Measurements from ENCODE around the gene PREP.
"Not testable (repeated sequence)": the region's sequence is repeated elsewhere in the genome, so short reads cannot be mapped to it uniquely, and the experiment has no call there.

The PREP gene

DNA sequence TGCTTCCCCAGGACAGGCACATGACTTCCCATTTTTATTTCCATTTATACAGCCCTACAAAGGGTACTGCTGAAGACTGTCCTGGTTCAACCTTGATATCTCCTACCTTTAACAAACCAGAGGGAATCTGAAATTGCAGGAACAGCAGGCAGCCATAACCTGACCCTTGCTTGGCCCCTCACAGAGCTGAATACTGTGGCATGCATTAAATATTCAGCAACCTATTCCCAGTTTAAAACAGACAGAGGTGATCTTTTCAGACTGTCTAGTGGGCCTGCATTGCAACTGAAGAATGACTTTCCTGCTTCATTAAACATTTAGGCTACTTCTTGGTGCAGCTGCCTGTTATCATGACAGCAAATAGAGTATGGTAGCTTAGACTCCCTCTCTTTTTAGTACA is 146.3 kb downstream of the PREP start:
- DNase-seq (ENCODE audit: extremely low read depth, low read depth) = no peak
- TF ChIP-seq, protein P1, sequence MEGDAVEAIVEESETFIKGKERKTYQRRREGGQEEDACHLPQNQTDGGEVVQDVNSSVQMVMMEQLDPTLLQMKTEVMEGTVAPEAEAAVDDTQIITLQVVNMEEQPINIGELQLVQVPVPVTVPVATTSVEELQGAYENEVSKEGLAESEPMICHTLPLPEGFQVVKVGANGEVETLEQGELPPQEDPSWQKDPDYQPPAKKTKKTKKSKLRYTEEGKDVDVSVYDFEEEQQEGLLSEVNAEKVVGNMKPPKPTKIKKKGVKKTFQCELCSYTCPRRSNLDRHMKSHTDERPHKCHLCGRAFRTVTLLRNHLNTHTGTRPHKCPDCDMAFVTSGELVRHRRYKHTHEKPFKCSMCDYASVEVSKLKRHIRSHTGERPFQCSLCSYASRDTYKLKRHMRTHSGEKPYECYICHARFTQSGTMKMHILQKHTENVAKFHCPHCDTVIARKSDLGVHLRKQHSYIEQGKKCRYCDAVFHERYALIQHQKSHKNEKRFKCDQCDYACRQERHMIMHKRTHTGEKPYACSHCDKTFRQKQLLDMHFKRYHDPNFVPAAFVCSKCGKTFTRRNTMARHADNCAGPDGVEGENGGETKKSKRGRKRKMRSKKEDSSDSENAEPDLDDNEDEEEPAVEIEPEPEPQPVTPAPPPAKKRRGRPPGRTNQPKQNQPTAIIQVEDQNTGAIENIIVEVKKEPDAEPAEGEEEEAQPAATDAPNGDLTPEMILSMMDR (IDR thresholded peaks at IDR 0.05; ENCODE audit: low read depth, low read length, missing control alignments) = no peak
- no peak overlapping the region for H3K4me3 ChIP-seq (replicated peaks; ENCODE audit: low read depth, low read length)

DNA sequence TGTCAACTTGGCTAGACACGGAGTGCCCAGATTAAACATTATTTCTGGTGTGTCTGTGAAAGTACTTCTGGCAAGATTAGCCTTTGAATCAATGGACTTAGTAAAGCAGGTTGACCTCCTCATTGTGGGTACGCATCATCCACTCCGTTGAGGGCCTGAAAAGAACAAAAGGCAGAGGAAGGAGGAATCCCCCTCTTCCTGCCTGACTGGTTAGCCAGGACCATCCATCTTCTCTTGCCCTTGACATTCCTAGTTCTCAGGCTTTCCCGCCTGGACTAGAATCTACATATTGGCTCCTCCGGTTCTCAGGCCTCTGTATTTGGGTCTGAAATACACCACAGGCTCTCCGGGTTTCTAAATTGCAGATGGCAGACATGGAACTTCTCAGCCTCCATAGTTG is 149.1 kb downstream of the PREP start:
- no peak overlapping the region for H3K4me3 ChIP-seq (replicated peaks; ENCODE audit: low read depth, low read length)
- DNase-seq (ENCODE audit: extremely low read depth, low read depth) = no peak
- TF ChIP-seq, protein P1 (IDR thresholded peaks at IDR 0.05; ENCODE audit: low read depth, low read length, missing control alignments) = no peak

DNA sequence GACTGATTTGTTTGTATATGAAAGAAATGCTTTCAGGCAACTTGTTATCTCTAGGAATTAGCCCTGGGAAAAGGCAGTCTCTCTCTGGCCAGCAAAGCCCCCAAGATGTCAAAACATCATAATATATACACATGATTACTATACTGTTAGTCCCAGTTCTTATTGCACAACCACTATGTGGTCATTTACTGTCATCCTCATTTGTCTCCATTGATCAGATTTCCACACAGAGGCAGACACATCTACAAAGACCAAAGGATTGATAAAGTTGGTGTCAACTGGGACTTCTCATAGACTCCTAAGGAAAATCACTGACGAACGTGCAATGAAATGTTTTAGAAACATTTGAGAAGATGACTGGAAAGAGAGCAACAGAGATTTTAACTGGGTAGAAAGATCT is 151.2 kb downstream of the PREP start:
- no peak overlapping the region for H3K4me3 ChIP-seq (replicated peaks; ENCODE audit: low read depth, low read length)
- TF ChIP-seq, protein P1 (IDR thresholded peaks at IDR 0.05; ENCODE audit: low read depth, low read length, missing control alignments) = no peak
- DNase-seq (ENCODE audit: extremely low read depth, low read depth) = no peak

DNA sequence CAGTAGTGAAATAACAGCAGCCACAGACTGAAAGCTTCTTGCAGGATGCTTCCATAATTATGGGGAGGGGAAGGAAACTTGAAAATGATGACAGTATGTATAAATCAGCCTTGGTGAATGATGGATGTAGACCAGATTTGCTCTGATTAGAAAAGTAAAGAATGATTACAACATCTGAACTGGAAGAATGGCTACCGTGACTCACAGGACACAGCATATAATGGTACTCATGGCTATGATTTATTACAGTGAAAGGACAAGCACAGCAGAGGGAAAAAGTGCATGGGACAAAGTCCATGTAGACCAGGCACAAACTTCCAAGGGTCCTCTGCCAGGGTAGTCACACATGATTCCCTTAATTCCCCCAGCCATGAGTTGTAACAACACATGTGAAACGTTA is 152.3 kb downstream of the PREP start:
- no peak overlapping the region for H3K4me3 ChIP-seq (replicated peaks; ENCODE audit: low read depth, low read length)
- TF ChIP-seq, protein P1 (IDR thresholded peaks at IDR 0.05; ENCODE audit: low read depth, low read length, missing control alignments) = no peak
- no peak for DNase-seq (ENCODE audit: extremely low read depth, low read depth)

DNA sequence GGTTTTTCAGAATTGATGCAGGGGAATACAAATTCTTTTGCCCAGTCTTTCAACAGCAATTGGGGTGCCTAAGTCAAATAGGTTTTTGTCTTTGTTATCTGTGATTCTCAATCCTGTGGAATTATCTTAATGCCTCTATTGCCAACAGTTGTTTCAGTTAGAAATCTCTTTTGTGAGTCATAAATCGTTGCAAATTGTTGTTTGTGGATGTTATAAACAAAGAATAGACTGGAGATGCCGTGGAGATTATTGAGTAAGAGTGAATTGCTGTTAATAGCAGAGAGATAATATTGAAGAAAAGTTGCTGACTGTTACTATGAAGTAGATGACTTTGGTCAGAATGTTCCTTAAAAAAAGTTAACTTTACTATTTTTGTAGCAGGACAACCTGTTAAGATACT is 159.4 kb downstream of the PREP start:
- TF ChIP-seq, protein P1 (IDR thresholded peaks at IDR 0.05; ENCODE audit: low read depth, low read length, missing control alignments) = no peak

DNA sequence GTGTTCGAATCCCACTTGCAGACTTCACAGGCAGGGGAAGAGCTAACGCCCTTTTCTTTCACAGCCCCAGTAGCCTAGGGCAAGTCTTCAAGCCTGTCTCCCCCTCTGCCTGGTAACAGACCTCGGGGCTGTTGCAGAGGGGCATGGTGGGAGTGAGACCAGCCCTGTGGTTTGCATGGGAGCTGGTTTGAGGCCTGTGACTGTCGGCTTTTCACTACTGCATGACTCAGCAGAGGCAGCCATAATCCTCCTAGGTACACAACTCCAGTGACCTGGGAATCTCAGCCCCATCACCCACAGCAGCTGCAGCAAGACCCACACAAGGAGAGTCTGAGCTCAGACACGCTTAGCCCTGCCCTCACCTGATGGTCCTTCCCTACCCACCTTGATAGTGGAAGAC is 167.7 kb downstream of the PREP start:
- DNase-seq (ENCODE audit: extremely low read depth, low read depth) = no peak
- TF ChIP-seq, protein P1 (IDR thresholded peaks at IDR 0.05; ENCODE audit: low read depth, low read length, missing control alignments) = no peak
- no peak overlapping the region for H3K4me3 ChIP-seq (replicated peaks; ENCODE audit: low read depth, low read length)

More for the DNA sequence above, 159.4 kb downstream of the PREP start:
- DNase-seq (ENCODE audit: extremely low read depth, low read depth) = no peak
- H3K4me3 ChIP-seq (replicated peaks; ENCODE audit: low read depth, low read length) = no peak overlapping the region

DNA sequence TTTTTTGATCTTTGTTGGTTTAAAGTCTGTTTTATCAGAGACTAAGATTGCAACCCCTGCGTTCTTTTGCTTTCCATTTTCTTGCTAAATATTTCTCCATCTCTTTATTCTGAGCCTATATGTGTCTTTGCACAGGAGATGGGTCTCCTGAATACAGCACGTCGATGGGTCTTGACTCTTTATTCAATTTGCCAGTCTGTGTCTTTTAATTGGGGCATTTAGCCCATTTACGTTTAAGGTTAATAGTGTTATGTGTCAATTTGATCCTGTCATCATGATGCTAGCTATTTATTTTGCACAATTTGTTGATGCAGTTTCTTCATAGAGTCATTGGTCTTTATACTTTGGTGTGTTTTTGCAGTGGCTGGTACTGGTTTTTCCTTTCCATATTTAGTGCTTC is 171.1 kb downstream of the PREP start:
- H3K4me3 ChIP-seq (replicated peaks; ENCODE audit: low read depth, low read length); DNase-seq (ENCODE audit: extremely low read depth, low read depth): not testable (repeated sequence)
